SK-N-SH (cell line): ENCODE results near the gene STARD13. TPM values are rescaled to one million over a fixed set of nuclear protein-coding genes. Genes with fewer than 3 reads are reported as not detected.

Source experiments
- CTCF ChIA-PET: fragments of 300-600, 350-600 bp; formaldehyde crosslinking; extraction: SDS; loops from one replicate; lab custom pipeline; 2021; lab: Yijun Ruan, JAX
- POLR2A ChIA-PET: fragments of 350-600 bp; sonication (Branson Sonifier 250); formaldehyde crosslinking; extraction: SDS; loops from one replicate; lab custom pipeline; 2020; ENCODE audit warnings: antibody characterized with exemption, inconsistent platforms; lab: Yijun Ruan, JAX
- DNase-seq: peaks from one replicate; pipeline ENCODE4 v3.0.0; 2012
- H2AFZ ChIP-seq: fragments of 200-600 bp; sonication (generic); 2 replicates; pipeline ENCODE4 v1.8.1; 2016; ENCODE audit warnings: antibody characterized with exemption, mild to moderate bottlenecking, low read depth
- H3F3A ChIP-seq: fragments of 200-600 bp; sonication (generic); replicated peaks from 2 replicates; pipeline ENCODE3; 2016; ENCODE audit warnings: antibody characterized with exemption, mild to moderate bottlenecking; ENCODE audit not compliant: insufficient read depth
- H3K27ac ChIP-seq, 2 experiments: fragments of 200-500 bp in 1 of 2; fragments of 200-600 bp in 1 of 2; sonication (Bioruptor generic) in 1 of 2; sonication (generic), shearing (Covaris generic) in 1 of 2; 2 replicates each; pipeline versions ENCODE4 v1.5.1 to v1.6.1; 2014 to 2016; ENCODE audit warnings: low read depth in 2 of 2, inconsistent platforms in 1 of 2, low read length in 1 of 2, mild to moderate bottlenecking in 1 of 2, mixed read lengths in 1 of 2
- H3K27me3 ChIP-seq: fragments of 200-600 bp; sonication (generic), shearing (Covaris generic); 2 replicates; pipeline ENCODE4 v1.6.1; 2016; ENCODE audit warnings: mixed run types; ENCODE audit not compliant: insufficient read depth
- H3K36me3 ChIP-seq, 2 experiments: fragments of 200-500 bp in 1 of 2; fragments of 200-600 bp in 1 of 2; sonication (Bioruptor generic) in 1 of 2; sonication (generic) in 1 of 2; replicated peaks in 1 of 2; 2 replicates each; pipeline versions ENCODE3 to v1.5.1; 2014 to 2016; ENCODE audit warnings: low read length in 1 of 2, mild to moderate bottlenecking in 1 of 2; ENCODE audit not compliant: insufficient read depth in 2 of 2, control insufficient read depth in 1 of 2
- H3K4me1 ChIP-seq, 2 experiments: fragments of 200-500 bp in 1 of 2; fragments of 200-600 bp in 1 of 2; sonication (Bioruptor generic) in 1 of 2; sonication (generic), shearing (Covaris generic) in 1 of 2; 2 replicates each; pipeline versions ENCODE4 v1.5.1 to v1.6.1; 2014 to 2016; ENCODE audit warnings: low read depth in 1 of 2, low read length in 1 of 2, mixed run types in 1 of 2; ENCODE audit not compliant: insufficient read depth in 2 of 2, control insufficient read depth in 1 of 2
- H3K4me2 ChIP-seq: fragments of 200-600 bp; sonication (generic), shearing (Covaris generic); 2 replicates; pipeline ENCODE4 v1.6.1; 2017; ENCODE audit warnings: mixed run types
- H3K4me3 ChIP-seq, 2 experiments: fragments of 200-500 bp in 1 of 2; fragments of 200-600 bp in 1 of 2; sonication (Bioruptor generic) in 1 of 2; sonication (generic), shearing (Covaris generic) in 1 of 2; 2 replicates each; pipeline versions ENCODE4 v1.5.1 to v1.8.1; 2014 to 2016; ENCODE audit warnings: low read depth in 2 of 2, inconsistent platforms in 1 of 2, low read length in 1 of 2, mild to moderate bottlenecking in 1 of 2, mixed read lengths in 1 of 2, moderate library complexity in 1 of 2
- H3K79me2 ChIP-seq: fragments of 200-600 bp; sonication (generic); 2 replicates; pipeline ENCODE4 v1.8.1; 2017; ENCODE audit warnings: mild to moderate bottlenecking; ENCODE audit not compliant: insufficient read depth
- H3K9ac ChIP-seq: fragments of 200-600 bp; sonication (generic); 2 replicates; pipeline ENCODE4 v1.6.1; 2017; ENCODE audit warnings: mixed run types
- H3K9me2 ChIP-seq: fragments of 200-600 bp; sonication (generic); 2 replicates; pipeline ENCODE4 v1.6.1; 2017; ENCODE audit warnings: mixed run types
- H3K9me3 ChIP-seq: fragments of 200-600 bp; sonication (generic); 2 replicates; pipeline ENCODE4 v1.6.1; 2017; ENCODE audit warnings: mixed run types, mild to moderate bottlenecking, moderate library complexity
- H4K20me1 ChIP-seq: fragments of 200-600 bp; sonication (generic); 2 replicates; pipeline ENCODE4 v1.6.1; 2017; ENCODE audit warnings: mild to moderate bottlenecking, mixed run types; ENCODE audit not compliant: insufficient read depth
- CHD2 ChIP-seq: fragments of 150-350 bp; IDR thresholded peaks from 2 replicates; pipeline ENCODE4 v1.6.1; 2018; ENCODE audit warnings: low read length; ENCODE audit not compliant: partially characterized antibody
- EP300 ChIP-seq, 2 experiments: IDR thresholded peaks; 2 replicates each; pipeline versions ENCODE4 v1.4.0 to v1.6.1; 2012; ENCODE audit warnings: borderline replicate concordance in 1 of 2, low read depth in 1 of 2, low read length in 1 of 2
- EZH2phosphoT487 ChIP-seq: fragments of 200-600 bp; sonication (generic); IDR thresholded peaks from 2 replicates; pipeline ENCODE4 v1.6.1; 2017; ENCODE audit warnings: low read depth, mixed run types, mild to moderate bottlenecking, antibody characterized with exemption, moderate library complexity, borderline replicate concordance
- GABPA ChIP-seq: IDR thresholded peaks from 2 replicates; pipeline ENCODE4 v1.4.0; 2012; ENCODE audit warnings: low read depth, mild to moderate bottlenecking
- JUND ChIP-seq: IDR thresholded peaks from 2 replicates; pipeline ENCODE4 v1.4.0; 2012
- MAX ChIP-seq: IDR thresholded peaks from 2 replicates; pipeline ENCODE4 v1.4.0; 2012; ENCODE audit warnings: low read depth
- MEF2A ChIP-seq: IDR thresholded peaks from 2 replicates; pipeline ENCODE4 v1.4.0; 2012; ENCODE audit warnings: low read depth, borderline replicate concordance
- MXI1 ChIP-seq: IDR thresholded peaks from 2 replicates; pipeline ENCODE4 v1.6.1; 2012; ENCODE audit warnings: mild to moderate bottlenecking, low read depth, low read length, improper control_type of control experiment
- NFIC ChIP-seq: IDR thresholded peaks from 2 replicates; pipeline ENCODE4 v1.4.0; 2012; ENCODE audit warnings: borderline replicate concordance
- NRF1 ChIP-seq: IDR thresholded peaks from 2 replicates; pipeline ENCODE4 v1.6.1; 2012; ENCODE audit warnings: low read depth, mild to moderate bottlenecking, low read length
- PBX3 ChIP-seq: IDR thresholded peaks from 2 replicates; pipeline ENCODE4; 2012
- POLR2AphosphoS5 ChIP-seq: IDR thresholded peaks from 2 replicates; pipeline ENCODE4 v1.6.1; 2012; ENCODE audit warnings: low read depth, low read length
- RFX5 ChIP-seq: IDR thresholded peaks from 2 replicates; pipeline ENCODE4 v1.6.1; 2012; ENCODE audit warnings: mild to moderate bottlenecking, improper control_type of control experiment, low read length
- TCF12 ChIP-seq: IDR thresholded peaks from 2 replicates; pipeline ENCODE4 v1.4.0; 2012
- TEAD4 ChIP-seq: IDR thresholded peaks from 2 replicates; pipeline ENCODE4 v1.4.0; 2012; ENCODE audit warnings: mild to moderate bottlenecking, borderline replicate concordance; ENCODE audit not compliant: insufficient read depth
- WGBS: methylation state at CpG from one replicate; pipeline ENCODE4 v1.1.6; 2017; ENCODE audit warnings: low lambda C conversion rate; 5-methylcytosine and 5-hydroxymethylcytosine counted together
- polyA plus RNA-seq, 3 experiments: library from polyadenylated mRNA; depleted of rRNA; stranded (reverse); fragments of >200 nt; gene quantifications; 2 replicates each; pipeline ENCODE4 v1.2.3, GENCODE V29; 2012

The STARD13 gene
- polyA plus RNA-seq, 1 of the 3 experiments (the other 2 are of a cell fraction), result 5.7 TPM

- Histone ChIP-seq H3K27ac (no peak overlapping the region), H2AFZ (no peak overlapping the region), H3K4me1 (no peaks in the 10 kb centered on the region; a peak in 1 of 4 replicates), H3K4me2 (no peak overlapping the region), H3K4me3 (no peak overlapping the region), H3K9ac (no peak overlapping the region), H3K27me3 (no peaks in the 10 kb centered on the region)
- DNase-seq, result no peak
- WGBS, result 84% methylated on average over 1 of the region's 1 CpG
- CTCF ChIA-PET, result interaction anchor here (0.8 to 1.5 kb wide), 3 partner anchors 11 to 723 kb away, joined by 3 read pairs; partner anchors contain the start of gene PDS5B
- TF ChIP-seq MEF2A, result no peak
- TF ChIP-seq RFX5, result no peak
- TF ChIP-seq EP300 (IDR thresholded peaks at IDR 0.05; ENCODE audit: borderline replicate concordance in 1 of 2, low read depth in 1 of 2, low read length in 1 of 2), result no peak
- no peak for TF ChIP-seq CHD2
- TF ChIP-seq GABPA, result no peak
- no peak for TF ChIP-seq EZH2phosphoT487
- TF ChIP-seq, all 33 proteins: peak for 0
- Histone ChIP-seq H3K36me3 (no peaks in the 10 kb centered on the region), H3K9me2 (no peaks in the 10 kb centered on the region), H3K9me3 (no peaks in the 10 kb centered on the region), H3K79me2 (no peaks in the 10 kb centered on the region), H3F3A (peaks cover 4% of the 10 kb centered on the region), H4K20me1 (no peaks in the 10 kb centered on the region)
- POLR2A ChIA-PET, result no interaction called here
Measured at GRCh38 chr13:33308863-33309262, 23.3 kb upstream of the STARD13 start.

GRCh38 chr13:33307843-33308242 is 22.3 kb upstream of the STARD13 start:
- H2AFZ ChIP-seq, result no peak overlapping the region
- CTCF ChIA-PET, result interaction anchor here (1.2 to 1.5 kb wide), 2 partner anchors 12 to 15 kb away, joined by 3 read pairs; no protein-coding TSS in a partner anchor
- peak overlapping the region in 1 of 2 experiments; percentile 40; a peak in 1 of 4 replicates for H3K27ac ChIP-seq
- WGBS, result 7% methylated on average over 1 of the region's 1 CpG
- no peak overlapping the region for H3K9ac ChIP-seq
- POLR2A ChIA-PET, result no interaction called here
- H3F3A ChIP-seq, result peaks cover 4% of the 10 kb centered on the region
- no peak overlapping the region for H3K4me2 ChIP-seq
- no peaks in the 10 kb centered on the region for H3K9me3 ChIP-seq
- H4K20me1 ChIP-seq, result no peaks in the 10 kb centered on the region
- no peak overlapping the region for H3K4me3 ChIP-seq
- H3K27me3 ChIP-seq, result no peaks in the 10 kb centered on the region
- H3K79me2 ChIP-seq, result no peaks in the 10 kb centered on the region
- H3K36me3 ChIP-seq, result no peaks in the 10 kb centered on the region
- no peaks in the 10 kb centered on the region for H3K9me2 ChIP-seq
- DNase-seq, result no peak
- no peaks in the 10 kb centered on the region; a peak in 1 of 4 replicates for H3K4me1 ChIP-seq
- peak; percentile 69 for TF ChIP-seq JUND
- no peak for TF ChIP-seq NRF1
- peak; percentile 85 for TF ChIP-seq NFIC
- TF ChIP-seq EP300 (IDR thresholded peaks at IDR 0.05; ENCODE audit: borderline replicate concordance in 1 of 2, low read depth in 1 of 2, low read length in 1 of 2), result peak; percentile 43 to 53; a peak in 2 of 4 replicates
- peak; percentile 58; the same call in 1 of the 2 replicates for TF ChIP-seq TEAD4
- peak; percentile 27; the same call in 1 of the 2 replicates for TF ChIP-seq POLR2AphosphoS5
- peak; percentile 46; the same call in 1 of the 2 replicates for TF ChIP-seq MAX
- TF ChIP-seq PBX3, result peak; percentile 90
- no peak for TF ChIP-seq MXI1
- TF ChIP-seq MEF2A, result peak; percentile 36; the same call in 1 of the 2 replicates
- TF ChIP-seq TCF12, result peak; percentile 90
- TF ChIP-seq RFX5, result no peak
